CD4-positive, alpha-beta T cell (primary cell): ENCODE data around the gene INPP5A. TPM values are rescaled to one million over a fixed set of nuclear protein-coding genes. Genes with fewer than 3 reads are reported as not detected.

ENCODE experiments used
- ATAC-seq: fragments of 200-7000 bp; cut with Tn5 transposase; one replicate; pipeline ENCODE4 v1.10.0; 2022; ENCODE audit warnings: mild to moderate bottlenecking; ENCODE audit not compliant: poor library complexity
- CTCF ChIA-PET: fragments of 350-600 bp; sonication (Branson Sonifier 250); formaldehyde crosslinking; loops from one replicate; lab custom pipeline; 2021; ENCODE audit warnings: antibody characterized with exemption, inconsistent platforms; lab: Charles Lee
- POLR2A ChIA-PET: fragments of 350-600 bp; sonication (Branson Sonifier 250); formaldehyde crosslinking; loops from one replicate; lab custom pipeline; 2021; ENCODE audit warnings: antibody characterized with exemption, inconsistent platforms; lab: Charles Lee
- DNase-seq, 14 experiments: peaks; one replicate each; pipeline ENCODE4 v3.0.0-alpha.2; 2013 to 2020; ENCODE audit warnings: mixed read lengths in 2 of 14
- H3K27ac ChIP-seq, 2 donors: one replicate each; pipeline versions ENCODE4 v1.5.1 to v1.7.0; 2013; ENCODE audit warnings: low read length in 2 of 2, low read depth in 1 of 2, mild to moderate bottlenecking in 1 of 2
- H3K27me3 ChIP-seq, 2 experiments: 1 replicate in 1 of 2; 2 replicates in 1 of 2; pipeline versions ENCODE4 v1.6.1 to v1.7.0; 2013; ENCODE audit warnings: low read length in 2 of 2, control low read depth in 1 of 2, mild to moderate bottlenecking in 1 of 2, moderate library complexity in 1 of 2; ENCODE audit not compliant: insufficient read depth in 2 of 2, control insufficient read depth in 1 of 2
- H3K36me3 ChIP-seq: one replicate; pipeline ENCODE4 v1.6.1; 2013; ENCODE audit warnings: low read length, control low read depth; ENCODE audit not compliant: insufficient read depth
- H3K4me1 ChIP-seq: one replicate; pipeline ENCODE4 v1.6.1; 2013; ENCODE audit warnings: low read length, control low read depth; ENCODE audit not compliant: insufficient read depth
- H3K4me3 ChIP-seq: one replicate; pipeline ENCODE4 v1.5.1; 2013; ENCODE audit warnings: mild to moderate bottlenecking, low read length, moderate library complexity
- H3K9me3 ChIP-seq, 2 experiments: 1 replicate in 1 of 2; 2 replicates in 1 of 2; pipeline versions ENCODE4 v1.6.1 to v1.7.0; 2013; ENCODE audit warnings: low read length in 2 of 2, mild to moderate bottlenecking in 2 of 2, control low read depth in 1 of 2, moderate library complexity in 1 of 2; ENCODE audit not compliant: control insufficient read depth in 1 of 2, insufficient read depth in 1 of 2
- H3K27ac Mint-ChIP-seq: one replicate; pipeline ENCODE4 v1.8.0; 2020; ENCODE audit warnings: mixed read lengths
- H3K27me3 Mint-ChIP-seq: one replicate; pipeline ENCODE4 v1.8.0; 2021; ENCODE audit warnings: mixed read lengths
- H3K36me3 Mint-ChIP-seq: one replicate; pipeline ENCODE4 v1.8.0; 2021; ENCODE audit warnings: low read depth, mixed read lengths
- H3K4me1 Mint-ChIP-seq: one replicate; pipeline ENCODE4 v1.8.0; 2021; ENCODE audit warnings: low read depth, mixed read lengths
- H3K4me3 Mint-ChIP-seq: one replicate; pipeline ENCODE4 v1.8.0; 2020; ENCODE audit warnings: mild to moderate bottlenecking, mixed read lengths
- H3K9me3 Mint-ChIP-seq: one replicate; pipeline ENCODE4 v1.8.0; 2020; ENCODE audit warnings: mixed read lengths
- CTCF ChIP-seq: fragments of 200-600 bp; IDR thresholded peaks from one replicate; pipeline ENCODE4 v1.8.0; 2022; ENCODE audit warnings: antibody characterized with exemption, mild to moderate bottlenecking
- intact Hi-C, 2 experiments: fragments of 100-400 bp; cut with DNase I in 1 of 2; cut with micrococcal nuclease in 1 of 2; formaldehyde crosslinking; loops; one replicate each; pipeline versions ENCODE4 v1.15.1 to v1.9.0; 2023 to 2025; cut with DNase I, micrococcal nuclease
- total RNA-seq, 174 experiments: library from RNA in 2 of 174; stranded (reverse) in 2 of 174; gene quantifications; one replicate each; pipeline ENCODE4 v1.2.3 and lab custom pipeline; 2021 to 2026

INPP5A gene
- total RNA-seq, 2 experiments from 2014 or later, result 22.0 to 24.8 TPM

GRCh38 chr10:132758865-132759264 is 221.3 kb downstream of the INPP5A start:
- intact Hi-C loops, result no loop called here
- Mint-ChIP-seq H3K4me1 (peaks cover 10% of the 10 kb centered on the region), H3K27ac (no peak overlapping the region), H3K27me3 (no peaks in the 10 kb centered on the region), H3K9me3 (peaks cover 5% of the 10 kb centered on the region), H3K4me3 (no peak overlapping the region), H3K36me3 (peaks cover 33% of the 10 kb centered on the region)
- Histone ChIP-seq H3K27ac (no peak overlapping the region), H3K36me3 (peaks cover 31% of the 10 kb centered on the region), H3K9me3 (peaks cover 0 to 24% of the 10 kb centered on the region in 2 experiments), H3K4me1 (peaks cover 4% of the 10 kb centered on the region), H3K27me3 (no peaks in the 10 kb centered on the region), H3K4me3 (no peak overlapping the region)
- DNase-seq (no peak), ATAC-seq (no peak)
- CTCF ChIA-PET, result no interaction called here
- POLR2A ChIA-PET, result no interaction called here
- no peak for TF ChIP-seq CTCF

- ATAC-seq, result no peak
- no peak overlapping the region for H3K27ac ChIP-seq
- TF ChIP-seq CTCF, result no peak
- DNase-seq, result no peak
- intact Hi-C loops, result no loop called here
- H3K27me3 Mint-ChIP-seq, result no peaks in the 10 kb centered on the region
- peaks cover 18% of the 10 kb centered on the region for H3K36me3 Mint-ChIP-seq
- no peak overlapping the region for H3K4me3 Mint-ChIP-seq
- H3K4me1 ChIP-seq, result peaks cover 4% of the 10 kb centered on the region
- no peak overlapping the region for H3K27ac Mint-ChIP-seq
- POLR2A ChIA-PET, result no interaction called here
- CTCF ChIA-PET, result no interaction called here
- H3K4me3 ChIP-seq, result no peak overlapping the region
- peaks cover 10% of the 10 kb centered on the region for H3K4me1 Mint-ChIP-seq
- no peaks in the 10 kb centered on the region for H3K9me3 Mint-ChIP-seq
- peaks cover 15% of the 10 kb centered on the region for H3K36me3 ChIP-seq
- peaks cover 0 to 13% of the 10 kb centered on the region in 2 experiments for H3K9me3 ChIP-seq
- H3K27me3 ChIP-seq, result no peaks in the 10 kb centered on the region
Measured at GRCh38 chr10:132761395-132762060, 223.9 kb downstream of the INPP5A start.

GRCh38 chr10:132762267-132762666 is 224.7 kb downstream of the INPP5A start:
- ChIA-PET CTCF (no interaction called here), POLR2A (no interaction called here)
- TF ChIP-seq CTCF, result no peak
- Histone ChIP-seq H3K27me3 (no peaks in the 10 kb centered on the region), H3K9me3 (peaks cover 0 to 8% of the 10 kb centered on the region in 2 experiments), H3K36me3 (peaks cover 12% of the 10 kb centered on the region), H3K27ac (no peak overlapping the region), H3K4me1 (peaks cover 4% of the 10 kb centered on the region), H3K4me3 (no peak overlapping the region)
- Mint-ChIP-seq H3K4me3 (no peak overlapping the region), H3K4me1 (peaks cover 10% of the 10 kb centered on the region), H3K27me3 (no peaks in the 10 kb centered on the region), H3K36me3 (peaks cover 14% of the 10 kb centered on the region), H3K9me3 (no peaks in the 10 kb centered on the region), H3K27ac (no peak overlapping the region)
- DNase-seq (no peak), ATAC-seq (no peak)
- intact Hi-C loops, result no loop called here
